ENCODE measurements around the gene ICOS. TPM values are rescaled to one million over a fixed set of nuclear protein-coding genes. Genes with fewer than 3 reads are reported as not detected.
"Not testable (repeated sequence)": the region's sequence is repeated elsewhere in the genome, so short reads cannot be mapped to it uniquely, and the experiment has no call there.

The ICOS gene
- total RNA-seq, 1 experiment from 2014 or later = not detected

DNA sequence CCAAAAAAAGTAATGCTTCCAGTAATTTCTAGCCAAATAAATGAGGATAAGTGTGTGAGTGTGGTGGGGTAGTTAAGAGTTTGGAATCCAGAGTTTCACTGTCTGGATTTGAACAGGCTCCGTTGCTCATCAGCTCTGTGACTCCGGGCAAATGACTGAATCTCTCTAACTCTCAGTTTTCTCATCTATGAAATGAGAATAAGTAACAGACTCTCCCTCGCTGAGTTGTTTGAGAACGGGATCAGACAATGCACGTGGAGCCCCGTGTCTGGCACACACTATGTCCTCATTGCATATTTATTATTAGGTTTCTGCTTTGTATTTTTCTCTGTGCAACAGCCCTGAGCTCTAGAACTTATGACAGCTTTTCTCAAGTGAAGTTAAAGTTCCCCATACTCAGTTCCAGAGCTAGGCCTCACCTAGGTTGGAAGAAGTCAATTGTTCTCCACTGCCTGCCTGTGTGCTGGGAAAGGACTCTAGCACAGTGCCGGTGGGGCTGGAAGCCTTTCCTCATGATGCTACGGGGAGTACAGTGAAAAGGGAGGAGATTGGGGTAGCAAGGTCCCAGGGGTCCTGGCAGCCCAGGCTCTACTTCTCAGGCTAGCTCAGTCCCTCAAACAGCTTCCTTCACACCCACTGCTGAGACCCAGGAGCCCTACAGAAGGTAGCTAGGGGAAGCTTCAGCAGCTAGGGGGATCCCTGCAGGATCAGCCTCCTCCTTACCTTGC is 1.7 kb upstream of the ICOS start:
- no peaks in the 10 kb centered on the region for H3K36me3 ChIP-seq (replicated peaks; ENCODE audit: control insufficient read depth, insufficient read depth, low read length)

DNA sequence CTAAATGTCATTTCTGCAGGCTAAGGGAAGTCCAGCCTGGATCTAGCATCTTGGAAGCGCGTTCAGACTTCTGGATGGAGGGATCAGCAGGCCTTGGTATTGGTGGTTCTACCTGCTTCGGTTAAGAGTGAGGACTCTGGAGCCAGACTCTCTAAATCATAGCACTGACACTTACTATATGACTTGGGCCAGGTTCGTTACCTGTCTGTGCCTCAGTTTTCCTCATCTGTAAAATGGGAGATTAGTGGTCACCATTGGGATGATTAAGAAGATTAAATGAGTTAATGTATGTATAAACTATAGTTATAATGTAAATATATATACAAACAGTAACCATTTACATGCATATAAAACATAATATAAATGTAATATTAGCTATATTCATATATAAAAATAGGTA is 995 bp upstream of the ICOS start:
- no peaks in the 10 kb centered on the region for H3K27me3 ChIP-seq (ENCODE audit: control insufficient read depth, insufficient read depth, low read length)
- DNase-seq = no peak
- H3K4me3 ChIP-seq (ENCODE audit: insufficient read depth, low read depth, low read length) = no peak overlapping the region
- no peaks in the 10 kb centered on the region for H3K36me3 ChIP-seq (replicated peaks; ENCODE audit: control insufficient read depth, insufficient read depth, low read length)

More for the DNA sequence above, 1.7 kb upstream of the ICOS start:
- Histone ChIP-seq H3K4me3 (ENCODE audit: insufficient read depth, low read depth, low read length) (no peak overlapping the region), H3K27me3 (ENCODE audit: control insufficient read depth, insufficient read depth, low read length) (no peaks in the 10 kb centered on the region)
- no peak for DNase-seq

DNA sequence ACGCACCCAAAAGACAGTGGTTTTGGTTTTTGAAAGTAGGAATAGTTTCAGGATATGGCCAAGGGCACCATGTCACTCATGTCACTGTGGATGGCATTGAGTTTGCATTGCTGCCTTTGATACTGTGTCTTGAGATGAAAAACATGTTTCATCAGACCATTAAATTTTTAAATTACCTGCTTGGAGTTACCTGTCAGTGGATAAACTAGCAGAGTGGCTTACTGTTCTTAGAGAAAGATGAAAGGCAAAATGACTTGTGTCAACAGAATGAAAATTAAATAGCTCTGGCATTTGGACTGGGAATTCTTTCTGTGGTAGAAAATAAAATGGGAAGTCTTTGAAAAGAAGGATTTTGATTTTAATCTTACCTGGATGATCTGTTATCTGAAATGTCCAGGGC is 386 bp downstream of the ICOS start:
- Histone ChIP-seq H3K4me3 (ENCODE audit: insufficient read depth, low read depth, low read length) (no peak overlapping the region), H3K27me3 (ENCODE audit: control insufficient read depth, insufficient read depth, low read length) (no peaks in the 10 kb centered on the region), H3K36me3 (replicated peaks; ENCODE audit: control insufficient read depth, insufficient read depth, low read length) (no peaks in the 10 kb centered on the region)
- DNase-seq = no peak

DNA sequence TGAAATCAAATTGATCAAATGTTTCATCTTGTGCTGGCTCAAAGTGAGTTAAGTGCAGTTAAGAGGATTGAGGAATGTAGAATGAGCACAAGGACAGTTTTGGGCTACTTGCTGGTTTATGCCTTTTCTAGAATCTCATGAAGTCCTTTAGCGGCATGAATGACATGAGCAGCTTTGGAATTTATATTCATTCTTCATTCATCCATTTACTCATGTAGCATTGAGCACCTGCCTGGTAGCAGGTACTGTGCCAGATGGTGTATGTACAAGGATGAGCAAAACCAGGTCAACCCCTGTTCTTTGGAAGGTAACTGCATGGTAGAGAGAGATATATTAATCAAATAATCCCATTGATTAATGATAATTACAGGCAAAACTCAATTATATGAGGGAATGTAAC is 1.2 kb downstream of the ICOS start:
- H3K4me3 ChIP-seq (ENCODE audit: insufficient read depth, low read depth, low read length) = no peak overlapping the region
- H3K27me3 ChIP-seq (ENCODE audit: control insufficient read depth, insufficient read depth, low read length) = no peaks in the 10 kb centered on the region
- no peaks in the 10 kb centered on the region for H3K36me3 ChIP-seq (replicated peaks; ENCODE audit: control insufficient read depth, insufficient read depth, low read length)
- DNase-seq = no peak

DNA sequence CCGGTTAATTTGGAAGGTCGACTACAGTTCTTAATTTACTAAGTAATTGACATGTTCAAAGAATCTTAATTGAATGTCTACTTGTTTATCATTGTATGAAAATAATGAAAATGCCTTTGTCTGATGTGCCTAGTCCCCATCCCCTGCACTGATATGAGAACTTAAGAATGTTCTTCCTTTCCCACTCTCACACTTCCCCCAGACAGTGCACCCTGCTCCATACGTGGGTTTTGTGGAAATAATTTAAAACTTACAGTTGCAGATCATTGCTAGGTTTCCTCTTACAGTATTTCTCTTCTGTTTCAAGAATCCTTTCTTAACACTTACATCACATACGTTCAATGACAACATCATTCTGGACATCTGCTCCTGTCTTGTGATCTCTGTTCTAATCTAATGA is 3.5 kb downstream of the ICOS start:
- no peak for DNase-seq
- H3K36me3 ChIP-seq (replicated peaks; ENCODE audit: control insufficient read depth, insufficient read depth, low read length) = no peaks in the 10 kb centered on the region
- no peak overlapping the region for H3K4me3 ChIP-seq (ENCODE audit: insufficient read depth, low read depth, low read length)

DNA sequence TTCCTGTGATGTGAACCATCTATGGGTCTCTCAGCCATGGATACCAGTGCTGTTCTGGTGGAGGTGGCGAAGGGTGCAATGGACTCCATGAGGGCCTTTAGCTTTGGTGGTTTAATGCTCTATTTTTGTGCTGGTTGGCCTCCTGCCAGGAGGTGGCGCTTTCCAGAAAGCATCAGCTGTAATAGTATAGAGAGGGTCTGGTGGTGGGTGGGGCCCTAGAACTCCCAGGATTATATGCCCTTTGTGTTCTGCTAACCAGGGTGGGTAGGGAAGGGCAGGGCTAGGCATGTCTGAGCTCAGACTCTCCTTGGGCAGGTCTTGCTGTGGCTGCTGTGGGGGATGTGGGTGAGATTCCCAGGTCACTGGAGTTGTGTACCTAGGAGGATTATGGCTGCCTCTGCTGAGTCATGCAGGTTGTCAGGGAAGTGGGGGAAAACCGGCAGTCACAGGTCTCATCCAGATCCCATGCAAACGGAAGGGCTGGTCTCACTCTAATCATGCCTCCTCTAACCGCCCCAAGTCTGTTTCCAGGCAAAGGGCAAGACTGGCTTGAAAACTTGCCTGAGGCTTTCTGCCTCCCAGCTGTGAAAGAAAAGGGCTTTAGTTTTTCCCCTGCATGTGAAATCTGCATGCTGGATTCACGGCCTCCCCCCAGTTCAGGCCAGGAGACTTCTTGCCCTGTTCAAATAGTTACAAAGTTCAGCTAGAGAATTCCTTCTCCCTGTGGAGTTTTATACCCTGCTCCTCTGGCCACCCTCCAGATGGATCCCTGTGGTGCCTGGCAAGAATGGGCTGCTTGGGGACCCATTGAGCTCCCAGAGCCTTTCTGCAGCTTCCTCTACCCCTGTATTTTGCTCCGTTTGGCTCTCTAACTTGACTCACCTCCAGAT is 7.2 kb downstream of the ICOS start:
- not testable (repeated sequence) for H3K27me3 ChIP-seq (ENCODE audit: control insufficient read depth, insufficient read depth, low read length); H3K36me3 ChIP-seq (replicated peaks; ENCODE audit: control insufficient read depth, insufficient read depth, low read length); DNase-seq; H3K4me3 ChIP-seq (ENCODE audit: insufficient read depth, low read depth, low read length)

More for the DNA sequence above, 3.5 kb downstream of the ICOS start:
- H3K27me3 ChIP-seq (ENCODE audit: control insufficient read depth, insufficient read depth, low read length) = no peaks in the 10 kb centered on the region

DNA sequence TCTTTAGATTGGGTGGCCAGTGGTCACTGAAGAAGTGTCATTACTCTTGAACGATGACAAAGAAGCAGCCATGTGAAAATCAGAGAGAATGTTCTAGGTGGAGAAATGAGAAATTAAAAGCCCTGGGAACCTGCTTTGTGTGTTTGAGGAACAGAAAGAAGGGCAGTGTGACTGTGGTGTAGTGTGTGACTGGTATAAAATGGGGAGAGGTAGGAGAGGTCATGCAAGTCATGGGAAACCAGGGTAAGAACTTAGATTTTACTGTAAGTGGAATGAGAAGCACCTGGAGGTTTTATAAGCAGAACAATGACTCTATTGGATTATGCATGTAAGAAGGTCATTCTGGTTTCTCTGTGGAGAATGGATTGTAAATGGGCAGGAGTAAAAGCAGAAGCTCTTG is 12.2 kb downstream of the ICOS start:
- no peak for DNase-seq
- H3K4me3 ChIP-seq (ENCODE audit: insufficient read depth, low read depth, low read length) = no peak overlapping the region
- H3K27me3 ChIP-seq (ENCODE audit: control insufficient read depth, insufficient read depth, low read length) = no peaks in the 10 kb centered on the region
- H3K36me3 ChIP-seq (replicated peaks; ENCODE audit: control insufficient read depth, insufficient read depth, low read length) = no peaks in the 10 kb centered on the region

DNA sequence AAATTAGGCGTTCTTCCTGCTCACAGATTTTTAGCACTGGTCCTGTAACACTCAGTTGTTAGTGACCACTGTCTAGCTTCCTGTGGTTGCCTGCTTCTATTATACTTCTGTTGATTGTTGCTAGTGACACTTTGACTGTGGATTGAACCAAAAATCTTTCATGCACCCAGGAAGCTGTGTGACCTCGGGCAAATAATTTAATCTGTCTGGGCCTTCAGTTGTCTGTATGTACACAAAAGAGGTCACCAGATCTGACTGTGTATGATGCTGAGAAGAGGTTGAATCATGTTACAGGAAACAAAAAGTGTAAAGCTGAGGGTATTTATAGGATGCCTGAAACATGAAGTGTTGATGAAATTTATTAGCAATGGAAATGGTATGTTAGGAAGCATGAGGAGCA is 12.7 kb downstream of the ICOS start:
- no peak overlapping the region for H3K4me3 ChIP-seq (ENCODE audit: insufficient read depth, low read depth, low read length)
- no peaks in the 10 kb centered on the region for H3K36me3 ChIP-seq (replicated peaks; ENCODE audit: control insufficient read depth, insufficient read depth, low read length)
- no peaks in the 10 kb centered on the region for H3K27me3 ChIP-seq (ENCODE audit: control insufficient read depth, insufficient read depth, low read length)
- no peak for DNase-seq

DNA sequence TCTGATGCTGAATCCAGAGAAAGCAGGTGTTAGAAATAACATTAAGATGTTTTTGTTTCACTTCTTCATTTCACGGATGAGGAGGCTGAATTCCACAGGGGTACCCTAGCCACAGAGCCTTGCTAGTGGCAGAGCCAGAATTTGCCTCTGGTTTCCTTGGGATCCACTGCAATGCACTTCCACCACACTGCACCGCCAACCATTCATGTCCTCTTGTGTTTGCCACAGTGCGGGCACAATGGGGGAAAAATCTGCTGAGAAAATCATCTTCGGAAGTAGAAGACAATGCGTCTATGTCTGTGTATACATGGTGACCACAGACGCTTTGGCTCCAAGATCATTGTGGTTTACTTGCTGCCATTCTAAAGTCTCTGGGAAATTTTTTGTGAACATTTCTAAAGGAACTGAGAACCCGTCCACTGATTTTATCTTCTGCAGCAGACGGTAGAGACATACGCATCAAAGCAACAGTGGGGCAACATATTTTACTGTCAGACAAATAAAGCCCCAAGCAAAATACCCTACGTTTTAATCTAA is 14.9 kb downstream of the ICOS start:
- Histone ChIP-seq H3K36me3 (replicated peaks; ENCODE audit: control insufficient read depth, insufficient read depth, low read length) (no peaks in the 10 kb centered on the region), H3K27me3 (ENCODE audit: control insufficient read depth, insufficient read depth, low read length) (no peaks in the 10 kb centered on the region), H3K4me3 (ENCODE audit: insufficient read depth, low read depth, low read length) (no peak overlapping the region)
- DNase-seq = no peak

DNA sequence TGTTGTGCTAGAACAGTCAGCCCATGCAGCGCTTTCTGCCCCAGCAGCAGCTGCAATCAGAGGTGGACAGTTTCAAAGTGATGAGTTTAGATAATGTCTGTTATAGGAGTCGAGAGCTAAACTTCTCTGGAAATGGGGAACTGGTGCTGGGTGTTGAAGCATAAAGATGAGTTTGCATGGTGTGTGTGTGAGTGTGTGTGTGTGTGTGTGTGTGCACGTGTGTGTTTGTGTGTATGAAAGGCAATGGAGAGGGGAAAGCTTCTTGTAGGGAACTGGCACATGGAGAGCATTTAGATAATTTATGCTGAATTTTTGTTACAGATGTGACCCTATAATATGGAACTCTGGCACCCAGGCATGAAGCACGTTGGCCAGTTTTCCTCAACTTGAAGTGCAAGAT is 22.7 kb downstream of the ICOS start:
- H3K4me3 ChIP-seq (ENCODE audit: insufficient read depth, low read depth, low read length) = no peak overlapping the region
- H3K36me3 ChIP-seq (replicated peaks; ENCODE audit: control insufficient read depth, insufficient read depth, low read length) = no peaks in the 10 kb centered on the region
- DNase-seq = no peak
- H3K27me3 ChIP-seq (ENCODE audit: control insufficient read depth, insufficient read depth, low read length) = no peaks in the 10 kb centered on the region

DNA sequence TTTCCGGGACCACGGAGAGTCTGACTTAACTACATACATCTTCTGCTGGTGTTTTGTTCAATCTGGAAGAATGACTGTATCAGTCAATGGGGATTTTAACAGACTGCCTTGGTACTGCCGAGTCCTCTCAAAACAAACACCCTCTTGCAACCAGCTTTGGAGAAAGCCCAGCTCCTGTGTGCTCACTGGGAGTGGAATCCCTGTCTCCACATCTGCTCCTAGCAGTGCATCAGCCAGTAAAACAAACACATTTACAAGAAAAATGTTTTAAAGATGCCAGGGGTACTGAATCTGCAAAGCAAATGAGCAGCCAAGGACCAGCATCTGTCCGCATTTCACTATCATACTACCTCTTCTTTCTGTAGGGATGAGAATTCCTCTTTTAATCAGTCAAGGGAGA is 23.1 kb downstream of the ICOS start:
- Histone ChIP-seq H3K36me3 (replicated peaks; ENCODE audit: control insufficient read depth, insufficient read depth, low read length) (no peaks in the 10 kb centered on the region), H3K27me3 (ENCODE audit: control insufficient read depth, insufficient read depth, low read length) (no peaks in the 10 kb centered on the region), H3K4me3 (ENCODE audit: insufficient read depth, low read depth, low read length) (no peak overlapping the region)
- no peak for DNase-seq

DNA sequence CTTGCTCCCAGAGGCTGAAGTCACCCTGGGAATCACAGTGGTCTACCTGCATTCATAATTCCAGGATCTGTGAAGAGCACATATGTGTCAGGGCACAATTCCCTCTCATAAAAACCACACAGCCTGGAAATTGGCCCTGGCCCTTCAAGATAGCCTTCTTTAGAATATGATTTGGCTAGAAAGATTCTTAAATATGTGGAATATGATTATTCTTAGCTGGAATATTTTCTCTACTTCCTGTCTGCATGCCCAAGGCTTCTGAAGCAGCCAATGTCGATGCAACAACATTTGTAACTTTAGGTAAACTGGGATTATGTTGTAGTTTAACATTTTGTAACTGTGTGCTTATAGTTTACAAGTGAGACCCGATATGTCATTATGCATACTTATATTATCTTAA is 24.2 kb downstream of the ICOS start:
- no peak for DNase-seq
- no peaks in the 10 kb centered on the region for H3K27me3 ChIP-seq (ENCODE audit: control insufficient read depth, insufficient read depth, low read length)
- H3K36me3 ChIP-seq (replicated peaks; ENCODE audit: control insufficient read depth, insufficient read depth, low read length) = no peaks in the 10 kb centered on the region
- H3K4me3 ChIP-seq (ENCODE audit: insufficient read depth, low read depth, low read length) = no peak overlapping the region

DNA sequence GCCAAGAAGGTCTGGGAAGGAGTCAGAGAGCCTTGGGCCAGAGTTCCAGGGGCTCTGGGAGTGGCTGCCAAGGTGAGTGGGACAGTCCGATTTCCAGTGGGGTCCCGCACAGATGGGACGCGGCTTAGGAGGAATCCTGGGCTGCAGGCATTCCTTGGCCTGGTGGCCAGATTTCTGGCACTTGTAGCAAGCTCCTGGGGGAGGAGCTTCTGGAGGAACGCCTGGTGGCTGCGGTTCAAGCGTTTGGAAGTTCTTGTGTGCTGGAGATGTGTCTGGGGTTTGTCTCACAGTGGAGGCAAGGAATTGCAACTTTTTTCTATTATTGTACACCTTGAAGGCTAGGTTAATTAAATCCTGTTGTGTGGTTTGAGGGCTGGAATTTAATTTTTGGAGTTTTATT is 28.6 kb downstream of the ICOS start:
- not testable (repeated sequence) for H3K36me3 ChIP-seq (replicated peaks; ENCODE audit: control insufficient read depth, insufficient read depth, low read length); DNase-seq

DNA sequence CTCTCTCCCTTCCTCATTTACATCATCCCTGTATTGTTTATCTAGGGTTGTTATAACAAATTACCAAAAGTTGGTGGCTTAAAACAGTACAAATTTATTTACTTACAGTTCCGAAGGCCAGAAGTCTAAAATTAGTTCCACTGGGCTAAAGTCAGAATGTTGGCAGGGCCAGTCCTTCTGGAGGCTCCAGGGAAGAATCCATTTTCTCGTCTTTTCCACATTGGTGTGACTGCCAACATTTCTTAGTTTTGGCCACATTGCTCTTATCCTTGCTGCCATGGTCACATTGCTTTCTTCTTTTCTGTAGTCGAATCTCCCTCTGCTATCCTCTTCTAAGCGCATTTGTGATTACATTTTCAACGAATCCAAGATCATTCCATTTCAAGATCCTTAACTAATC is 34.7 kb downstream of the ICOS start:
- no peaks in the 10 kb centered on the region for H3K36me3 ChIP-seq (replicated peaks; ENCODE audit: control insufficient read depth, insufficient read depth, low read length)
- DNase-seq = no peak
- no peaks in the 10 kb centered on the region for H3K27me3 ChIP-seq (ENCODE audit: control insufficient read depth, insufficient read depth, low read length)
- H3K4me3 ChIP-seq (ENCODE audit: insufficient read depth, low read depth, low read length) = no peak overlapping the region

More for the DNA sequence above, 28.6 kb downstream of the ICOS start:
- not testable (repeated sequence) for H3K4me3 ChIP-seq (ENCODE audit: insufficient read depth, low read depth, low read length); H3K27me3 ChIP-seq (ENCODE audit: control insufficient read depth, insufficient read depth, low read length)

DNA sequence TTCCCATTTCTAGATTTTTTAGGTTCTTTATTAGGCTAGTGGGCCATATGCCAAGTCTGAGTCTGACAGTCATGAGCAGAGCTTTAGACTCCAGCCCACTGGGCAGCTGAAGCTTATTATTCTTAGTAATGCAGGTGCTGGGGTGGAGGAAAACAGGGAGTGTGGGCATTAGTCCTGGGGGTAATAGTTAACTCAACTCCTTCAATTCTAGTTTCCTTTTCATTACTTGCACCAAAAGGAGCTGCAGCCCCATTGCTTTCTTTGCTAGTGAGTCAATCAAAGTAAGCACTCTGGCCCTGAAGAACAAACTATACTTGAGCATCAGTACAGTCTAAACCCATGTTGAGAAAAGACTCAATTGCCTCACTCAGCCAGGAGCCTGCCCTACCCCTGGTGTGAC is 35.5 kb downstream of the ICOS start:
- Histone ChIP-seq H3K4me3 (ENCODE audit: insufficient read depth, low read depth, low read length) (no peak overlapping the region), H3K27me3 (ENCODE audit: control insufficient read depth, insufficient read depth, low read length) (no peaks in the 10 kb centered on the region), H3K36me3 (replicated peaks; ENCODE audit: control insufficient read depth, insufficient read depth, low read length) (no peaks in the 10 kb centered on the region)
- DNase-seq = no peak
